NCI-H69 (cell line): ENCODE measurements around the gene NAALADL2.
"Not testable (repeated sequence)": the region's sequence is repeated elsewhere in the genome, so short reads cannot be mapped to it uniquely, and the experiment has no call there.

Experiments
- DNase-seq: peaks from one replicate; lab custom pipeline; 2025; lab: John Stamatoyannopoulos, UW

NAALADL2 gene

DNA sequence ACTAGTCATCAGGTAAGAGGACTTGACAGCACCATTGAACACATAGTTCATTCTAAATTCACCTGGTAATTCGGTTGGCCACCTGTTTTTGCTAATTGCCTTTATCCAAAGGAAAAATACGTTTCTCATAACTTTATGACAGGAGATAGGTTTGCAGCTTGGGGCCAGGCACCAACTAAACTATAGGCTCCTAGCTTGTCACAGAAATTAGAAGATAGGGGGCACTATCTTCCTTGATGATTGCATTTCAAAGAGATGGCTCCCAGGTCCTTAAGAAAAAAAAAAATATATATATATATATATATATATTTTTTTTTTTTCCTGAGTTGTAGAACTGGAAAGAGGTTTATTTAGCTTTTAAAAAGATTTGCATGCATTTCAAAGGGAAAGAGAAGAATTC, 563.6 kb downstream of the NAALADL2 start:
- DNase-seq, result peak; percentile 32

DNA sequence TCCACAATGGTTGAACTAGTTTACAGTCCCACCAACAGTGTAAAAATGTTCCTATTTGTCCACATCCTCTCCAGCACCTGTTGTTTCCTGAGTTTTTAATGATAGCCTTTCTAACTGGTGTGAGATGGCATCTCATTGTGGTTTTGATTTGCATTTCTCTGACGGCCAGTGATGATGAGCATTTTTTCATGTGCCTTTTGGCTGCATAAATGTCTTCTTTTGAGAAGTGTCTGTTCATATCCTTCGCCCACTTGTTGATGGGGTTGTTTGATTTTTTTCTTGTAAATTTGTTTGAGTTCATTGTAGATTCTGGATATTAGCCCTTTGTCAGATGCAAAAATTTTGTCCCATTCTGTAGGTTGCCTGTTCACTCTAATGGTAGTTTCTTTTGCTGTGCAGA, 564.7 kb downstream of the NAALADL2 start:
- not testable (repeated sequence) for DNase-seq

- no peak for DNase-seq
These were observed 567.7 kb downstream of the NAALADL2 start for GRCh38 chr3:175426805-175427204.

- no peak for DNase-seq
These were observed 569.3 kb downstream of the NAALADL2 start for GRCh38 chr3:175428466-175428865.

GRCh38 chr3:175430983-175431773, 572.0 kb downstream of the NAALADL2 start:
- DNase-seq, result peak; percentile 58

GRCh38 chr3:175432376-175433025, 573.4 kb downstream of the NAALADL2 start:
- DNase-seq, result peak; percentile 95

DNA sequence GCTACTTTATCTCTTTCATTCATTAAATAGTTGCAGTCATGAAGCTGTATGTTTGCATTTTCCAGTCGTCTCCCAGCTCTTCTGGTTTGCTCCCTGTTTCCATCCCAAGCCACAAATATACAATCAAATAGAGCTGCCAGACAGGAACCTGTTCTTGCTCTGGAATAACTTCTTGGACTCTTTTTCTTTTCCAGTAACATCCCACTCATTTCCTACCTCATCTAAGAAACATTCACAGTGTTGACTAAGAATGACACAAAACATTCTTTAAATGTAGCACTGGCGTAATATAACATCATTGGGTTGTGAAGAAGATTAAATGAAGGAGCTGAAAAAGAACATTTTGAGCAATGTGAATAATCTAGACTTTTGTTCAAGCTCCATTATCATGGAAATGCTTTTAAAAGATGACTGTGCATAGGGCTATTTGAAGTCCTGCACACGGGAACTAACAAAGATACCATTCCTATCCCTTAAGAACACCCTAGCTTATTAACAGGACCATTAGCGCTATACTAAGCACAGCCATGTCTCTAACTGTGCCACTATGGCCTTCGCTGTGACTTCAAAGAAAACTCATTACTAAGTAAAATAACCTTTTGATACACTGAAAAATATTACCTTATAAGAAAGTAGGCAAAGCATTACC, 574.0 kb downstream of the NAALADL2 start:
- DNase-seq, result no peak

DNA sequence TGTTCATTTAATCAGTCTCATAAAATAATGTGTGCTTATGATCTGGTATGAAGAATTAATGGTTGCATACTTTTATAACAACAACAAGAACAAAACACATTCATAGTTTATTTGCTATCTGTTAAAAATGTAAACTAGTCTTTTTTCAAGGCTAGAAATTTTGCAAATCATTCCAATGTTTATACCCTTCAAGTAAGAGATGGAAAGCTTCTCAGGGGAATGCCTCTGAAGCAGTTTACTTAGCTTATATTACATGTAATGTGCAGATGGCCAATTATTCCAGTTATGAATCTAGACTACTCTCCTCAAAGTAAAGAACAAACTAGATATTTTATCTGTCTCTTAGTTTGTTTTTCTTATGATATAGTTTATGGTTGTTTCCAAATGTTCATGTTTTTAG, 575.4 kb downstream of the NAALADL2 start:
- DNase-seq, result peak; percentile 88

- DNase-seq, result no peak
These were observed 584.5 kb downstream of the NAALADL2 start for GRCh38 chr3:175443682-175444081.

GRCh38 chr3:175445741-175446140, 586.6 kb downstream of the NAALADL2 start:
- DNase-seq, result no peak

DNA sequence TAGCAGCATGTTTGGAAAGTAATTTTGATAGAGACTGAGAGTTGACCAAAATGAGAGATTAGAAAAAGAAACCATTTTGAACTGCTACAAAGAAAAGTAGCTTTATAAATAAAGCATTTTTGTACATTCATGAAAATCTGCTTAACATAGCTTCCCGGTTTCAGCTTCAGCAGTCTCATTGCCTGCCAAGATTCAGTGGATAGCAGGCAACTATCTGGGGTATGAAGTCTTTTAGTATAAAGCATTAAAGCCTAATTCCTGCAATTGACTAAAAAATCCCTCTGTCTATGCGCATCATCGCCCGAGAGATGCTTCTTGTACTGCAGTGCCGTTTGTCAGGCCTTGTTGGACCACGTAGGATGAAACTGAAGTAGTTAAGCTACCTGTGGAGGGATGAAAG, 588.4 kb downstream of the NAALADL2 start:
- no peak for DNase-seq

DNA sequence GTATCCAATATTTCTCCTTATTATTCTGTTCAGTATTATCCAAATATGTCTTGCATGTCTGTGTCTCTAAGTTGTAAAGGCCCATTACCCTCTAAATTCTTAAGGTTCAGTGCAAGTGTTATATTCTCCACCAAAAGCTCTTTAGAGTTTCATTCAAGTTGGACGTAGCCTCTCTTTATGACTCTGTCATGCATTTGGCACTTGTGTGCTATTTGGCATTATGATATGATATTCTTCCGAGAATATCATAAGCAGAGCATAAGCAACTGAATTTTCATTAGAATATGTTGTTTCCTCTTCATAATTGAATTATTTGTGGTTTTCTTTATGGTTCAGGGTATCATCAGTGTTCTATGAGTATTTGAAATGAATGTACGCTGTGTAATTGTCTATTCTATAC, 594.2 kb downstream of the NAALADL2 start:
- no peak for DNase-seq

DNA sequence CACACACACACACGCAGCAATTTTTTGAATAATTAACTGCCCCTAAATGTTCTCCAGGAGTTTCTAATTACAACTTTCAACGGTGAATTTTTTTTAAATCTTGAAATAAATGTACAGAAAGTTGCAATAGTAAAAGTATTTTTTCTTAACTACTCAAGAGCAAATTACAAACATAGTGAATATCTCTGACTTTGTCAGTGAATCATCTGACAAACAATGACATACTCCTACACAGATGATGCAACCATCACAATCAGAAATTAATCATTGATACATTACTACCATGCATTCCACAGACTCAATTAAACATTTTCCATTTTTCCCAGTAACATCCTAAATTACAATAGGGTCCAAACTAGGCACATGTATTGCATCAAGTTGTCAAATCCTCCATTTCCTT, 597.3 kb downstream of the NAALADL2 start:
- no peak for DNase-seq

DNA sequence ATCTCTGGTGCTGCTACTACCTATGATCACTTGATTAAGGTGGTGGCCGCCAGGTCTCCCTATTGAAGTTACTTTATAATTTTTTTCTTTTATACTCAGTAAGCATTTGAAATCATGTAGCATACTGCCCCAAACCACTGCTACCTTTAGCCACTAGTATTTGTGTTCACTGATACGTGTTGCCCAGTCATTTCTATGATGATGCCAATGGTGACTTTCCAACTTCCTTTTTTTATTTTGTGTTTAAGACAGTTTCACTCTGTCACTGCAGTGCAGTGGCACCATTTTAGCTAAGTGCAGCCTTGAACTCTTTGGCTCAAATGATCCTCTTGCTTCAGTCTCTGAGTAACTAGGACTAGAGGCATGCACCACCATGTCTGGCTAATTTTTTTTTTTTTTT, 598.2 kb downstream of the NAALADL2 start:
- DNase-seq, result no peak

DNA sequence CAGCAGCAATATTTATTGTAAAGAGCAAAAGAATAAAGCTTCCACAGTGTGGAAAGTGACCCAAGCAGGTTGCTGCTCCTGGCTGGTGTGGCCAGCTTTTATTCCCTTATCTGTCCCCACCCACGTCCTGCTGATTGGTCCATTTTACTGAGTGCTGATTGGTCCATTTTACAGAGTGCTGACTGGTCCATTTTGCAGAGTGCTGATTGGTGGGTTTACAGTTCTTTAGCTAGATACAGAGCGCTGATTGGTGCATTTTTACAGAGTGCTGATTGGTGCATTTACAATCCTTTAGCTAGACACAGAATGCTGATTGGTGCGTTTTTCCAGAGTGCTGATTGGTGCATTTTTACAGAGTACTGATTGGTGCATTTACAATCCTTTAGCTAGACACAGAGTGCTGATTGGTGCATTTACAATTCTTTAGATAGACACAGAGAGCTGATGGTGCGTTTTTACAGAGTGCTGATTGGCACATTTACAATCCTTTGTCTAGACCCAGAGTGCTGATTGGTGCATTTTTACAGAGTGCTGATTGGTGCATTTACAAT, 601.8 kb downstream of the NAALADL2 start:
- not testable (repeated sequence) for DNase-seq

GRCh38 chr3:175464362-175464761, 605.2 kb downstream of the NAALADL2 start:
- DNase-seq, result no peak

- no peak for DNase-seq
These were observed 610.0 kb downstream of the NAALADL2 start for GRCh38 chr3:175469124-175469523.

GRCh38 chr3:175475765-175476164, 616.6 kb downstream of the NAALADL2 start:
- no peak for DNase-seq

DNA sequence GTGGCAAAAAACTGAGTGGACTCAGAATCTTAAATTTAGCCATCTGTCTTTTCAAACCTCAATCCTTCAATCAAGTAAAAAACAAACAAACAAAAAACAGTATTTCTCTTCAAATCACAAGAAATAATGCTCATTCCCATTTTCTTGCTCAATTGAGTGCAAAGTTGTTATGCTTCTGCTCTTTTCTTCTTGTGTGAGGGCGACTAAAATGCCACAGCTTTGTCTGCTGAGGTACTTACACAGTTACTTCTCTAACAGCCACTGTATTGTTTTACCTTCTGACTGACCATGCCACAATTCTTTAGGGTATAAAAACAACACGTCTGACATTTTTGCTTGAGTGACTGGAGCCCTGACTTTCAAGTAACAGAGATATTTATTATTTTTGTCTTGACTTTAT, 617.4 kb downstream of the NAALADL2 start:
- no peak for DNase-seq

GRCh38 chr3:175477651-175478224, 618.6 kb downstream of the NAALADL2 start:
- no peak for DNase-seq

DNA sequence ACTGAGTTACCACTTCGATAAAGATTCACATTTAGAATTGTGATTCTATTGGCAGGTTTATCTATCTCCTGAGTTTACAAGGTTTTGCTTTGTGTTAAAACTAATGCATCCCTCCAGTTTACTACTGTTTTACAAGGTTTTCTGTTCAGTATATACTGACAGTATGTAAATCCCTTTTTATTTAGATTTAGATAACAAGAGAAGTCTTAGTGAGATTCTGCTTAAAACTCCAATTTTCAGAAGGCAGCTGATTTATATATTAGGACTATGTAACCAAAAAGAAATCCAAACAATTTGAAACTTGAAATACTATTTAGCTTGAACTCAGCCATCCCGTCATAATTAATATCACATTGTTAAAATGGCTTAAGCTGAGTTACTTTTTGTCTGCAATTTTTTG, 619.2 kb downstream of the NAALADL2 start:
- DNase-seq, result no peak

- no peak for DNase-seq
These were observed 620.0 kb downstream of the NAALADL2 start for GRCh38 chr3:175479175-175479574.
